NCI-H2171 (cell line): Measurements from ENCODE around the gene H3-3A.
A peak's percentile ranks its signal among the peaks of the same experiment; 100 is the strongest.
"Not testable (repeated sequence)": the region's sequence is repeated elsewhere in the genome, so short reads cannot be mapped to it uniquely, and the experiment has no call there.

Experiments used
- DNase-seq: peaks from one replicate; lab custom pipeline; 2025; lab: John Stamatoyannopoulos, UW

The H3-3A gene

GRCh38 chr1:226085675-226086285, 23.3 kb downstream of the H3-3A start:
- no peak for DNase-seq

- peak; percentile 80 for DNase-seq
These were observed 24.3 kb downstream of the H3-3A start for GRCh38 chr1:226086776-226087175.

- DNase-seq = no peak
These were observed 28.9 kb downstream of the H3-3A start for GRCh38 chr1:226091461-226091860.

GRCh38 chr1:226092048-226092820, 29.7 kb downstream of the H3-3A start:
- DNase-seq = not testable (repeated sequence)

GRCh38 chr1:226092965-226093364, 30.4 kb downstream of the H3-3A start:
- DNase-seq = no peak

- DNase-seq = no peak
These were observed 31.1 kb downstream of the H3-3A start for GRCh38 chr1:226093621-226094020.

GRCh38 chr1:226094451-226094850, 31.9 kb downstream of the H3-3A start:
- no peak for DNase-seq

- no peak for DNase-seq
These were observed 32.8 kb downstream of the H3-3A start for GRCh38 chr1:226095286-226095685.

GRCh38 chr1:226097866-226098625, 35.5 kb downstream of the H3-3A start:
- DNase-seq = no peak

GRCh38 chr1:226098870-226099835, 36.6 kb downstream of the H3-3A start:
- DNase-seq = no peak

- DNase-seq = no peak
These were observed 38.2 kb downstream of the H3-3A start for GRCh38 chr1:226100436-226101391.

GRCh38 chr1:226104671-226105121, 42.2 kb downstream of the H3-3A start:
- DNase-seq = no peak

GRCh38 chr1:226107471-226108460, 45.2 kb downstream of the H3-3A start:
- DNase-seq = no peak

GRCh38 chr1:226108935-226109828, 46.7 kb downstream of the H3-3A start:
- no peak for DNase-seq

GRCh38 chr1:226109829-226110248, 47.3 kb downstream of the H3-3A start:
- peak; percentile 96 for DNase-seq

GRCh38 chr1:226110249-226111097, 48.0 kb downstream of the H3-3A start:
- no peak for DNase-seq
